Activated CD8-positive, alpha-beta T cell treated with anti-CD3 and anti-CD28 coated beads for 36 hours (primary cell): ENCODE results near the gene PCDHGC4. TPM values are rescaled to one million over a fixed set of nuclear protein-coding genes. Genes with fewer than 3 reads are reported as not detected.

ENCODE experiments used
- ATAC-seq: fragments of 200-7000 bp; cut with Tn5 transposase; one replicate; pipeline ENCODE4 v1.10.0; 2021; ENCODE audit warnings: mild to moderate bottlenecking, moderate library complexity
- CTCF ChIA-PET: fragments of 350-600 bp; sonication (Branson Sonifier 250); formaldehyde crosslinking; loops from one replicate; lab custom pipeline; 2021; ENCODE audit warnings: antibody characterized with exemption; lab: Charles Lee
- POLR2A ChIA-PET: fragments of 350-600 bp; sonication (Branson Sonifier 250); formaldehyde crosslinking; loops from one replicate; lab custom pipeline; 2021; ENCODE audit warnings: antibody characterized with exemption; lab: Charles Lee
- DNase-seq: peaks from one replicate; pipeline ENCODE4 v3.0.0-alpha.2; 2020
- H3K27ac Mint-ChIP-seq: one replicate; pipeline ENCODE4 v1.8.0; 2021; ENCODE audit warnings: mild to moderate bottlenecking, mixed read lengths
- H3K27me3 Mint-ChIP-seq: one replicate; pipeline ENCODE4 v1.8.0; 2021; ENCODE audit warnings: mixed read lengths
- H3K36me3 Mint-ChIP-seq: one replicate; pipeline ENCODE4 v1.8.0; 2021; ENCODE audit warnings: low read depth, mixed read lengths
- H3K4me1 Mint-ChIP-seq: one replicate; pipeline ENCODE4 v1.8.0; 2021; ENCODE audit warnings: low read depth, mixed read lengths
- H3K4me3 Mint-ChIP-seq: one replicate; pipeline ENCODE4 v1.8.0; 2021; ENCODE audit warnings: mild to moderate bottlenecking, moderate library complexity, mixed read lengths
- H3K9me3 Mint-ChIP-seq: one replicate; pipeline ENCODE4 v1.8.0; 2021; ENCODE audit warnings: mixed read lengths
- intact Hi-C: fragments of 100-400 bp; cut with micrococcal nuclease; formaldehyde crosslinking; loops from one replicate; pipeline ENCODE4 v1.10.0; 2022
- total RNA-seq, 2 experiments: library from RNA; stranded (reverse); gene quantifications; one replicate each; pipeline ENCODE4 v1.2.3, GENCODE V29; 2021
- TF ChIP-seq, protein P1 (sequence below): fragments of 200-600 bp; IDR thresholded peaks from one replicate; pipeline ENCODE4 v1.8.0; 2022; ENCODE audit warnings: antibody characterized with exemption, mild to moderate bottlenecking

Gene PCDHGC4
- total RNA-seq, 2 experiments from 2014 or later, result not detected

DNA sequence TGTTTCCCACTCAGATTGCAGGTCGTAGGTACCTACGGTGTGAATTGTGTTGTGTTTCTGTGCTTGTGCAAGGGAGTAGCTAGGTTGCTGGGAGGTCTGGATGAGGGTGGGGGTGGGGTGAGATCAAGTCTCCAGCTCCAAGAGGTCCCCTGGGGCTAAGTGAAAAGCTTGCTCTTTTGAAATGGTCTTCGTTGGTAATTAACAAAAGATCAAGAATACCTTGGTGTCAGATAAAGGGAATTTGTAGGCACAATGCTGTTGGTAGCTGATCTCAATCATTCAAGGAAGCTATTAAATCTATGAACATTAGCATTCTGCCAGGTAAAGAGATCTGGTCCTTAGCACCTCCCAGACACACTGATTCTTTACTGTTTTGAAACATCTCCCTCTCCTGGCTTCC, 928 bp upstream of the PCDHGC4 start:
- TF ChIP-seq, protein P1, sequence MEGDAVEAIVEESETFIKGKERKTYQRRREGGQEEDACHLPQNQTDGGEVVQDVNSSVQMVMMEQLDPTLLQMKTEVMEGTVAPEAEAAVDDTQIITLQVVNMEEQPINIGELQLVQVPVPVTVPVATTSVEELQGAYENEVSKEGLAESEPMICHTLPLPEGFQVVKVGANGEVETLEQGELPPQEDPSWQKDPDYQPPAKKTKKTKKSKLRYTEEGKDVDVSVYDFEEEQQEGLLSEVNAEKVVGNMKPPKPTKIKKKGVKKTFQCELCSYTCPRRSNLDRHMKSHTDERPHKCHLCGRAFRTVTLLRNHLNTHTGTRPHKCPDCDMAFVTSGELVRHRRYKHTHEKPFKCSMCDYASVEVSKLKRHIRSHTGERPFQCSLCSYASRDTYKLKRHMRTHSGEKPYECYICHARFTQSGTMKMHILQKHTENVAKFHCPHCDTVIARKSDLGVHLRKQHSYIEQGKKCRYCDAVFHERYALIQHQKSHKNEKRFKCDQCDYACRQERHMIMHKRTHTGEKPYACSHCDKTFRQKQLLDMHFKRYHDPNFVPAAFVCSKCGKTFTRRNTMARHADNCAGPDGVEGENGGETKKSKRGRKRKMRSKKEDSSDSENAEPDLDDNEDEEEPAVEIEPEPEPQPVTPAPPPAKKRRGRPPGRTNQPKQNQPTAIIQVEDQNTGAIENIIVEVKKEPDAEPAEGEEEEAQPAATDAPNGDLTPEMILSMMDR, result no peak
- no peak overlapping the region for H3K27ac Mint-ChIP-seq
- ChIA-PET POLR2A (interaction anchor here (0.8 kb wide), 1 partner anchor 11 kb away, joined by 3 read pairs; no protein-coding TSS in a partner anchor), CTCF (interaction anchor here (0.6 to 3.2 kb wide), 5 partner anchors 23 to 87 kb away, joined by 3 to 11 read pairs (median 3); partner anchors contain the start of genes PCDHGA11, PCDHGA12 and PCDHGB5)
- ATAC-seq, result no peak
- intact Hi-C loops, result no loop called here
- H3K4me1 Mint-ChIP-seq, result peaks cover 9% of the 10 kb centered on the region
- no peak for DNase-seq
- peaks cover 74% of the 10 kb centered on the region for H3K27me3 Mint-ChIP-seq
- H3K4me3 Mint-ChIP-seq, result no peak overlapping the region
- H3K36me3 Mint-ChIP-seq, result no peaks in the 10 kb centered on the region
- no peaks in the 10 kb centered on the region for H3K9me3 Mint-ChIP-seq

DNA sequence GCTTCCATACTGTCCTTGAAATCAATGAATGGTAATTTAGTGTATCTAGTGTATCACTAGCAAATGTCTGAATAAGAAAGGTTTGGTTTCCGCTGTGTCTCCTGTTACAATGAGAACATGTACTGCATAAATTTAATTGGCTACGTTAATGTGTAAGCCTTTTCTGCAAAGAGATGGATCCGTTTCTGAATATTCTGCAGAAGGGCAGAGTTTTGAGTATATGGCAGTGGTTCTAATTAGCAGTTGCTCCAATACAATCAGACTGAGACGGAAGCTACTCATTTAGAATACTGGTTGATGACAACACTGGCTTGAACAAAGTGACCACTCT, 555 bp upstream of the PCDHGC4 start:
- intact Hi-C loops, result no loop called here
- Mint-ChIP-seq H3K27me3 (peaks cover 75% of the 10 kb centered on the region), H3K4me1 (peaks cover 9% of the 10 kb centered on the region), H3K9me3 (no peaks in the 10 kb centered on the region), H3K4me3 (no peak overlapping the region), H3K36me3 (no peaks in the 10 kb centered on the region), H3K27ac (no peak overlapping the region)
- ChIA-PET CTCF (interaction anchor here (0.6 to 3.2 kb wide), 5 partner anchors 23 to 87 kb away, joined by 3 to 11 read pairs (median 3); partner anchors contain the start of genes PCDHGA11, PCDHGA12 and PCDHGB5), POLR2A (interaction anchor here (0.8 kb wide), 1 partner anchor 11 kb away, joined by 3 read pairs; no protein-coding TSS in a partner anchor)
- no peak for ATAC-seq
- TF ChIP-seq, protein P1, result no peak
- no peak for DNase-seq

DNA sequence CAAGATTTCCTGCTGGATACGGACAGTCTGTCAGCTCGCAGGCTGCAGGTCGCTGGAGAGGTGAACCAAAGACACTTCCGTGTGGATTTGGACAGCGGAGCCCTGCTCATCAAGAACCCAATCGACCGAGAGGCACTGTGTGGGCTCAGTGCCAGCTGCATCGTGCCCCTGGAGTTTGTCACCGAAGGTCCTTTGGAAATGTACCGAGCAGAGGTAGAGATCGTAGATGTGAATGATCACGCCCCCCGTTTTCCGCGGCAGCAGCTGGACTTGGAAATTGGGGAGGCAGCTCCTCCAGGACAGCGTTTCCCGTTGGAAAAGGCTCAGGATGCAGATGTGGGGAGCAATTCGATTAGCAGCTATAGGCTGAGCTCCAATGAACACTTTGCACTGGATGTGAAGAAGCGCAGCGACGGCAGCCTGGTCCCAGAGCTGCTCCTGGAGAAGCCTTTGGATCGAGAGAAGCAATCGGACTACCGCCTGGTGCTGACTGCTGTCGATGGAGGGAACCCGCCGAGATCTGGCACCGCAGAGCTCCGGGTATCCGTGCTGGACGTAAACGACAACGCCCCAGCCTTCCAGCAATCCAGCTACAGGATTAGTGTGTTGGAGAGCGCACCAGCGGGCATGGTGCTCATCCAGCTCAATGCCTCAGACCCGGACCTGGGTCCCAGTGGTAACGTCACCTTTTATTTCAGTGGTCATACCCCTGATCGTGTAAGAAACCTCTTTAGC, 658 bp downstream of the PCDHGC4 start:
- DNase-seq (no peak), ATAC-seq (no peak)
- ChIA-PET POLR2A (interaction anchor here (1.1 kb wide), 1 partner anchor 9 kb away, joined by 3 read pairs; no protein-coding TSS in a partner anchor), CTCF (interaction anchor here (0.9 to 3.2 kb wide), 10 partner anchors 9 to 142 kb away, joined by 3 to 11 read pairs (median 3); partner anchors contain the start of genes PCDHGA11, PCDHGA12, PCDHGA3 and PCDHGA8)
- H3K36me3 Mint-ChIP-seq, result no peaks in the 10 kb centered on the region
- H3K27me3 Mint-ChIP-seq, result peaks cover 78% of the 10 kb centered on the region
- peaks cover 9% of the 10 kb centered on the region for H3K4me1 Mint-ChIP-seq
- intact Hi-C loops, result no loop called here
- no peak overlapping the region for H3K27ac Mint-ChIP-seq
- no peaks in the 10 kb centered on the region for H3K9me3 Mint-ChIP-seq
- TF ChIP-seq, protein P1, result no peak
- H3K4me3 Mint-ChIP-seq, result peak overlapping the region; percentile 11

DNA sequence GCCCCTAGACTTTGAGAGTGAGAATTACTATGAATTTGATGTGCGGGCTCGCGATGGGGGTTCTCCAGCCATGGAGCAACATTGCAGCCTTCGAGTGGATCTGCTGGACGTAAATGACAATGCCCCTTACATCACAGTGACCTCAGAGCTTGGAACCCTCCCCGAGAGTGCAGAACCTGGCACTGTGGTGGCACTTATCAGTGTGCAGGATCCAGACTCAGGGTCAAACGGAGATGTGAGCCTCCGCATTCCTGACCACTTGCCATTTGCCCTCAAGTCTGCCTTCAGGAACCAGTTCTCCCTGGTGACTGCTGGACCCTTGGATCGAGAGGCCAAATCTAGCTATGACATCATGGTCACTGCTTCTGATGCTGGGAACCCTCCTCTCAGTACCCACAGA, 1.3 kb downstream of the PCDHGC4 start:
- POLR2A ChIA-PET, result interaction anchor here (1.1 kb wide), 1 partner anchor 9 kb away, joined by 3 read pairs; no protein-coding TSS in a partner anchor
- H3K27ac Mint-ChIP-seq, result no peak overlapping the region
- TF ChIP-seq, protein P1, result no peak
- H3K4me1 Mint-ChIP-seq, result peaks cover 9% of the 10 kb centered on the region
- intact Hi-C loops, result no loop called here
- H3K4me3 Mint-ChIP-seq, result no peak overlapping the region
- ATAC-seq, result no peak
- no peaks in the 10 kb centered on the region for H3K9me3 Mint-ChIP-seq
- DNase-seq, result no peak
- CTCF ChIA-PET, result interaction anchor here (0.9 to 1.5 kb wide), 8 partner anchors 8 to 142 kb away, joined by 3 to 6 read pairs (median 3); partner anchors contain the start of genes PCDHGA12, PCDHGA3, PCDHGA8 and PCDHGC3
- H3K36me3 Mint-ChIP-seq, result no peaks in the 10 kb centered on the region
- peaks cover 83% of the 10 kb centered on the region for H3K27me3 Mint-ChIP-seq

DNA sequence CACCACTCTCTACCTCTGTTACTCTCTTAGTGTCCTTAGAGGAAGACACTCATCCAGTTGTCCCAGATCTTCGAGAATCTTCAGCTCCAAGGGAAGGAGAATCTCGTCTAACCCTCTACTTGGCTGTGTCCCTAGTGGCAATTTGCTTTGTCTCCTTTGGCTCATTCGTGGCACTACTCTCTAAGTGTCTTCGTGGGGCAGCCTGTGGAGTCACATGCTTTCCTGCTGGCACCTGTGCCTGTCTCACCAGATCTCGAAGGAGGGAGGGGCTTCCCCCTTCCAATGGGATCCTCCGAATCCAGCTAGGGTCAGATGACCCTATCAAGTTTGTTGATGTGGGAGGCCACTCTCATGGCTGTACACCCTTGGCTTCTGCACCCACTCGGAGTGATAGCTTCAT, 2.3 kb downstream of the PCDHGC4 start:
- CTCF ChIA-PET, result interaction anchor here (1.3 kb wide), 1 partner anchor 26 kb away, joined by 5 read pairs; no protein-coding TSS in a partner anchor

More for the DNA sequence above, 2.3 kb downstream of the PCDHGC4 start:
- intact Hi-C loops, result no loop called here
- Mint-ChIP-seq H3K4me1 (peaks cover 12% of the 10 kb centered on the region), H3K36me3 (no peaks in the 10 kb centered on the region), H3K27me3 (peaks cover 86% of the 10 kb centered on the region), H3K9me3 (no peaks in the 10 kb centered on the region), H3K4me3 (no peak overlapping the region), H3K27ac (no peak overlapping the region)
- no peak for DNase-seq
- TF ChIP-seq, protein P1, result no peak
- ATAC-seq, result no peak
- POLR2A ChIA-PET, result no interaction called here
